ENCODE measurements around the gene WDR37.

GRCh38 chr10:1010703-1011102 is 45.5 kb upstream of the WDR37 start:
- TF ChIP-seq EZH2 (IDR thresholded peaks at IDR 0.05; ENCODE audit: insufficient read depth, poor library complexity, severe bottlenecking) = no peak
- no peak for TF ChIP-seq EZH2phosphoT487 (IDR thresholded peaks at IDR 0.05; ENCODE audit: insufficient read depth, low read depth)

Data from GM23248 (cell line).